Activated T-cell treated with anti-CD3 and anti-CD28 coated beads, Interleukin-2, amount 50 U/mL, for 48 hours (primary cell): ENCODE data around the gene TMEM87B.
"Not testable (repeated sequence)": the region's sequence is repeated elsewhere in the genome, so short reads cannot be mapped to it uniquely, and the experiment has no call there.

ENCODE experiments used
- DNase-seq, 2 experiments: peaks; one replicate each; pipeline ENCODE4 v3.0.0-alpha.2; 2020

TMEM87B gene

DNA sequence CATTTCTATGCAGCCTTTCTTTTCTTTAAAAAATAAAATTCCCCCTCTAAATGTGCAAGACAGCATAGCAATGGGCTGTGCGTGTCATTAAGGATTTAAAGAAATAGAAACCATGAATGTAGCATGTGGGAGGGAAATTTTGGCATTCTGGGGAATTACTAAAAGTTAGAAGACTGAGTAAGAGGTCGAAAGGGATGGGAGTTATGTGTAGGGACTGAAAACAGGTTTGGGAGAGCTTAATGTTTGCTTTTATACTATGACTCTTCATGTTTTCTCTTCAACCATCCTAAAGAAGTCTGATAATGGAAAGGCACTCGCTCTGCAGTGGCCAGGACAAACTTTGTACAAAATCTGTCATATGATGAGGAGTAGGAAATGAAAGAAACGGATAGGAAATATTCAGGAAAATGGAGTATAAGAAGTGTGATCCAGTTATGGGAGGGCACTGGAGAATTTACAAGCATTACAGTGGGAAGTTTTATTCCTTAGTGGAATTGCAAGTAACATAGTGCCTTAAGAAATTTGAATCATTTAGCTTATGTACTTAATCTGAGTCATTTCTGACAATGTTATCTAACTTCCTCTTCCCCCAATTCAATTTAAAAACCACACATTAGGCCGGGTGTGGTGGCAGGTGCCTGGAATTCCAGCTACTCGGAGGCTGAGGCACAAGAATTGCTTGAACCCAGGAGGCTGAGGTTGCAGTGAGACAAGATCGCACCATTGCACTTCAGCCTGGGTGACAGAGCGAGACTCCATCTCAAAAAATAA lies 20.6 kb downstream of the TMEM87B start:
- DNase-seq = no peak

DNA sequence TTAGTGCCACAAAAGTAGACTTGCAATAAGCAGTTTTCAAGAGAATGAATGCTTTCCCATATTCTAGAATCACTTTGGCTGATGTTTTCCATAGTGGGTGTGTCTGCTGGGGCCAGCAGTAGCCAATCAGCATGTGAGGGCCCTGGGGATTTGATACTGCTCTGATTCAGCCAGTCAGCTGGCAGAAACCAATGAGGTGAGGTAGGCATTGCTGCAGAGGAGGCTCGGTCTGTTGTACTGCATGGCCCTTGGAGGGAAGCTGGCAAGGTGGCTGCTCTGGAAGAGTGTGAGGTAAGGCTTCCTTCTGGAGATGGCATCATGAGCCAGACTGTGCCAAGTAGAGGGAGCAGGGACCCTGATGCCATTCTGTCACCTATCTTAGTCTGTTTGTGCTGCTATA lies 22.7 kb downstream of the TMEM87B start:
- DNase-seq = no peak

DNA sequence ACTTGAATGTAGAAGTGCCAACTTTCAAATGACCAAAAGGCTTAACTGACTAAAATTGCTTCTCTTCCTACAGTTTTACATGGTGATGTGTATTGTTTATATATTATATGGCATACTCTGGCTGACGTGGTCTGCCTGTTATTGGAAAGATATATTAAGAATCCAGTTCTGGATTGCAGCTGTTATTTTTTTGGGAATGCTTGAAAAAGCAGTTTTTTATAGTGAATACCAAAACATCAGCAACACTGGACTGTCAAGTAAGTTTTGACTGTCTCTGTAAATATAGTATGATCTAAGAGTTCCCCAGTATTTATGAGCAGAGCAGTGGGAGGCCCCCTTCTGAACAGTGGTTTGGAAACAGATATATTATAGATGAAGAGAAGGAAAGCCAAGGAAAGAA lies 26.2 kb downstream of the TMEM87B start:
- DNase-seq = no peak

DNA sequence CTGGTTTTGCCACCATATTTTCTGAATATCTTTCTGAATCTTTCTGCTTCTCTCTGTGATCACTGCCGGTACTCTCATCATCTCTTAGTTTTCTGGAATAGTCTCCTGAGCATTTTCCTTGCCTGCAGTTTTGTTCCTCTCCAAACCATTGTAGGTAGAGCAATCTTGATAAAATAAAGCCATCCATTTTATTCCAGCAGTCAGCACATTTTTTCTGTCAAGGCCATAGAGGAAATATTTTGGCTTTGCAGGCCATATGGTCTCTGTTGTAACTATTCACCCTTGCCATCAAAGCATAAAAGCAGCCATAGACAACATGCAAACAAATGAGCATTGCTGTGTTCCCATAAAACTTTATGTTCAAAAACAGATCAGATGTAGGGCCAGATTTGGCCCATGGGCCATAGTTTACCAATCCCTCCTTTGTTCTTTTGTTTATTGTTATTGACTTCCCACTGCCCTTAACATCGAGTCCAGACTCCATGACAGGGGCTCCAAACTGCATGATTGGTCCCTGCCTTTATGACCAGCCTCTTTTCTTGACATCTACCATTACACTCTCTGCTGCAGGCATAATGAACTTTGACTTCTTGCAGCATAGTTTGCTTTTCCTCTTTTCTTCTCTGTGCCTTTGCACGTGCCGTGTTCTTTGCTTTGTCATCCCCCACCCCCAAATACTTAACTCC lies 29.8 kb downstream of the TMEM87B start:
- no peak for DNase-seq

DNA sequence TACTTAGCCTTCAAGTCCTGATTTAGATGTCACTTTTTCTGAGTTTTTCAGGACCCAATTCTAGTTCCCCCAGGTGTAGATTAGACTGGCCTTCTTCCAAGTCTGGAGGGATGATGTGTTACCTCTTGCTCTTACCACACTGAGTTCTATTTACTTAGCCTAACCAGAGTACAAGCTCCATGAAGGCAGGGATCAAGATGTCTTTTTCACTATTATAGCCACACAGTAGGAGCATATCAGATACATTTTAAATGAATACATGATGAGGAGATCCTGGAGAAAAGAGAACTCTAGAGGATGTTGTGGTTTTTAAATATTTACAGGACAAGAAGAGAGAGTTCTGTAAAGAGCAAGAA lies 30.3 kb downstream of the TMEM87B start:
- DNase-seq = no peak

DNA sequence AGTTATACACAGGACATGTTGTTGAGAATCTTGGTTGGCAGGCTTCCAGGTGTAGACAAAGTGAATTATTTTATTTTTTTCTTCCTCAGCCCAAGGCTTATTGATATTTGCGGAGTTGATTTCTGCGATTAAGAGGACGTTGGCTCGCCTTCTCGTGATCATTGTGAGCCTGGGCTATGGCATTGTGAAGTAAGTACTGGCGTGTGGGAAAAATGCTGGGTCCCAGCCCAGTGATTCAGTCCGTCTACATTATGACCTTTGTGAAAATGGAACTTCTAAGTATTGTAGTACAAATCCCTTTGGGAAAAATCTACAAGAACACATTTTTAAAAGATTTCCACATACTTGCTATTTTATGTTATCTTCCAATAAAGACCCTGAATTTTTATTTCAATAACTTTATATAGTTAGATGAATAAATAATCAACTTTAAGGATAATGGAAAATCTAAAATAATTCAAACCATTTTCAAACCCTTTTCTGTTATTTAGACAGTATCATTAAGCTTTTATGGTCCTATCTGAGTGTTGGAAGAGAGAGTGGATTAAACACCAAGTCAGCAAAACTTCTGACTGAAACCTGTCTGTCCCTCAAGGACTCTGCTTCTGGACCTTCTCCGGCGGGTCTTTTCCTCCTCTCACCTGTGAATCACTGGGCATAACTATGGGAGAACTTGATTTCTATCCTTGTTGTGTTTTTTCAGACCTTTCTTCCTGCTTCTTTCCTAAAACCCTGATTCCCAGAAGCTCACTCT lies 31.0 kb downstream of the TMEM87B start:
- DNase-seq = no peak

DNA sequence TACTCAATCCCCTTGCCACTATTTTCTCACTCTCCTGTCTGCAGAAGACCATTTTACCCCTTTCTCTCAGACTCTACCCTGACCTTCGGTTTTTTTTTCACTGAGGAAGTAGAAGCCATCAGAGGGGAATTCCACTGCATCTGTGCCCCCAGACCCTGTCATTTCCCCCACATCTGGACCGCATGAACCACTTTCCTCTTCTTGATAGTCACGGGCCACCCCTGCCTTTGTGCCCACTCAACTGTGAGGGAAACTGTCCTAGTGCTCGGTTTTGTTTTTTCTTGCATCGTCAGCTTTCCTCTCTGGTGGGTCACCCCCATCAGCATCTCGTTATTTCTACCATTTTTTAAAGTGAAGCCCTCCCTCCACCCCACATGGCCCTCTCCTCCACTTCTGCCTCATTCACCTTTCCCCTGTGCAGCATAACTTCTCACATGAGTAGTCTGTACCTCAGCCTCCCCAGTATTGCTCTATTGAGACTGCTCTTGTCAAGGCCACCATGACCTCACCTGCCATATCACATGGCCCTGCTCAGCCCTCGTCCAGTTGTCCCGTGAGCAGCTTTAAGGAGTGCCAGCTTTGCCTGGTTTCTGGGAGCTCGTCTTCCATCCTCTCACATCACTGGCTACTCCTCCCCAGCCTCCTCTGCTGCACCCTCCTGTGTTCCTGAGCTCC lies 32.4 kb downstream of the TMEM87B start:
- no peak for DNase-seq

DNA sequence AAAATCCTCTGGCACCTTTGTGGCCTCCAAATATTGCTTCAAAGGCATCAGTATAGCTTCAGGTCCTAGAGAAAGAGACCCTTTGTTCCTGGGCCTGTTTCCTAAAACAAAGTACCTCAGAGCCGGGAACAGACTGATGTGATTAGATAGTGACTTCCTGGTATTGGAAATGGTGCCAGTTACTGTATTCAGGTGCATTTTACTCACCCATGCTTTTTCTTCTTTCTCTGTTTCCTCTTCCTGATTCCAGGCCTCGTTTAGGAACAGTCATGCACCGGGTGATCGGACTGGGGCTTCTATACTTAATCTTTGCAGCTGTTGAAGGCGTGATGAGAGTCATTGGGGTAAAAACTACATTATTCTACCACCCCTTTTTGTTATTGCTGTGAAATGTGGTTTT lies 34.3 kb downstream of the TMEM87B start:
- no peak for DNase-seq

DNA sequence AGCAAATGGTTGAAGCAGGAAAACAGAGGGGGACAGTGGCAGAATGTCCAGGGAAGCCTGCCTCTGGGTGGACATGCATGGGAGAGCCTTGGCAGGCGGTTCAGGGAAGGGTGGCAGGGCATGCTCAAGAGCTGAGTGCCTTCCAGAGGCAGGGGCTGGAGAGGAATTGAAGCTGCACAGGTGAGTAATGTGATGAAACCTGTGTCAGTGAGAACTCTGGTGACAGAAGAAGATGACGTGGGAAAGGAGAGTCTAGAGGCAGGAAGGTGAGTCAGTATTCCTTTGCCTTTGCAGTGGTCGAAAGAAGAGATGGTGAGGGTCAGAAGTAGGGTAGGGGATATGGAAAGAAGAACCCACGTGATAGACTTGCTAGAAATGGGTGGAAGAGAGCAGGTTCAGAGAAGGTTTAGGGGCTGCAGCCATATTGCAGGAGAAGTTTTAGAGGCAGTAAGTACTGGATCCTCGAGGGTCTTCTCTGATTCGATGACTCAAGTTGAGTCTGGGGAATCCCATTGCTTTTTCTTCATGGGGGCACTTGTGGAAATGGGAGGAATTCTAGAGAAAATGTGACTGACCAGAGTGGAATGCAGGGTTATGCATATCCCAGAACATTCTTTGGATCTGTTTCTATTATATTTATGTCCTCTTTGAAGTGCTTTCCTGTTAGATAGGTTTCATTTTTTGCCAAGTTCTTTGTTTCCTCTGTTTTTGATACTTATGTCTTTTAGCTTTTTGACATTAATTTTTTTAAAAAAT lies 37.4 kb downstream of the TMEM87B start:
- no peak for DNase-seq

DNA sequence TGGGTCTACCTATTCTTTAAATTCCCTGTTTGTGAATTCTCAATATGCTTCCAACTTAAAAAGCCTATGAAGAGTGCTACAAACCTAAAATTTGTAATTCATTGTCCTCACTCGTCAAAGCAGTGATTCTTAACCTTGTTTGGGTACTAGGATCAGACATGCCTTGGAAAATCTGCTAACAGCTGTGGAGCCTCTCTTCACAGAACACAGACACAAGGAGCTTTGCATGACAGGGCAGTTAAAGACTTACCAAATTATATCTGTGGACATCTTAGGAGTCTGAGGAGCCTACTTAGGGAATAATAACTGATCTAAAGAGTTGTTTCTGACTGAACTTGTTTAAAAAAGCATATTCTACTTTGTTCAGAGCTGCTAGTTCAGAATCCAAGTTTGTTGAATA lies 38.1 kb downstream of the TMEM87B start:
- DNase-seq = no peak

DNA sequence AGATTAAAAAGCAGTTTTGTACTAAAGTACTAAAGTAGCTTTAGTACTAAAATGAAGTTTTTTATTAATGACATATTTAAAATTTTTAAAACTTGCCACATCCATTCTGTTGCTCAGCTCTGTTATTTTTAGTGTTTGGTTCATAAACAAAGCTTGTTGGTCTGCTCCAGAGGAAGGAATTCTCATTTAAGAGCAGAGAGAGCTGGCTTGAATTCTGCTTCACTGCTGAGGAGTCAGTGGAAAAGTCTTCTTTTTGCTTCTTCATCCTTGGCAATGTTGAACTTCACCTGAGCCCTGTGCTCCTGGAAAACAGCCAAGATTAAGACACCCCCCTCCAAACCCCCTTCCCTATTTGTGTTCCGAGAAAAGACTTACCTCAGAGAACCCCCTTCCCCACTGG lies 40.6 kb downstream of the TMEM87B start:
- DNase-seq = no peak

DNA sequence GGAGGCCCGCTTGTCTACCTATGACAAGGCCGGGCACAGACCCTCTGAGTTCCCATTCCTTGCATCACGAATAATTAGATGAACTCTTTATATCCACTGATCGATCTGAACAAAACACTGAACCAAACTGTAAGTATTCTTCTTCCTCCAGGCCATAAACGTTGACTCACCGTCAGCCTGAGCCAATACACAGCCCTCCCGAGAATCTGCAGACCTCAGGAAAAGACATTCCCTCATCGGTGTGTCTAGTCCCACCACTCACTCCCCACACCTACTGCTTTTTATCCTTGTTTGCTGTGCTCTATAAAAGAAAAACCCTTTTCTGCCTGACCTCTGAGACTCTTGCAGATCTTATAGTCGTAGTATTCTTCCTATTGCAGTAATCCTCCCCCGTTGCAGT lies 41.0 kb downstream of the TMEM87B start:
- DNase-seq = no peak

DNA sequence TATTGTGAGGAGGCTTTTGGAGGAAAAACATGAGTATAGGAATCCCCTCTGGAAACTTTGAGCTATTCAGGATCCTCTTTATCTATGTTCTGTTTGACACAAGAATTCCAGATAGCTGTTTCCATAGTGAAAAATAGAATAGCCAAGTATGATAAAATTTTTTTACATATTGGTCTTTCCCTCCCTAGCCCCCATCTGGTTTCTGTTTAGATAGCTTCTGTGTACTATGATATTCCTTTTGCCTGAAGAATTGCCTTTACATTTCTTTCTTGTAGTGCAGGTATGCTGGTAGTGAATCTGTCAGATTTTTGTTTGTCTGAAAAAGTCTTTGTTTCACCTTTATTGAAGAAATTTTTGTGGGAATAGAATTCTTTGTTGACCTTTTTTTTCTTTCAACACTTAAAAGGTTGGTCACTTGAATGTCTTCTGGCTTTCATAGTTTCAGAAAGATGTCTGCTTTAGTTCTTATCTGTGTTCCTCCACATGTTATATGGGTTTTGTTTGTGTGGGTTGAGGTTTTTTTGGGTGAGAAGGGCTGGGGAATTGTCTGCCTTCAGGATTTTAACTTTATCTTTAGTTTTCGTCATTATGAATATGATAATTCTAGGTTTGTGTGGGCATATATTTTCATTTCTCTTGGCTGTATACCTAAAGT lies 53.2 kb downstream of the TMEM87B start:
- no peak for DNase-seq

DNA sequence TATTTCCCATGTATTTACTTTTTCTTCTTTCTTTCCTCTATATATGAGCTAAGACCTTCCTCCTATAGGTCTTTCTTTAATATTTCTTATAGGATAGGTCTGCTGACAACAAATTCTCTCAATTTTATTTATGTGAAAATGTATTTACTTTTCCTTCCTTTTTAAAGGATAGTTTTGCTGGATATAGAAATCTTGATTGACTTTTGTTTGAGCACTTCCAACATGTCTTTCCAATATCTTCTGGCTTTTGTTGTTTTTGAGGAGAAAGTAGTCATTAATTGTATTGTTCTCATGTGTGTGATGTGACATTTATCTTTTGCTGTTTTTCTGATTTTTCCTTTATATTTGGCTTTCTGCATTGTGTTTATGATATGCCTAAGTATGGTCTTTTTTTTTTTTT lies 54.2 kb downstream of the TMEM87B start:
- no peak for DNase-seq

DNA sequence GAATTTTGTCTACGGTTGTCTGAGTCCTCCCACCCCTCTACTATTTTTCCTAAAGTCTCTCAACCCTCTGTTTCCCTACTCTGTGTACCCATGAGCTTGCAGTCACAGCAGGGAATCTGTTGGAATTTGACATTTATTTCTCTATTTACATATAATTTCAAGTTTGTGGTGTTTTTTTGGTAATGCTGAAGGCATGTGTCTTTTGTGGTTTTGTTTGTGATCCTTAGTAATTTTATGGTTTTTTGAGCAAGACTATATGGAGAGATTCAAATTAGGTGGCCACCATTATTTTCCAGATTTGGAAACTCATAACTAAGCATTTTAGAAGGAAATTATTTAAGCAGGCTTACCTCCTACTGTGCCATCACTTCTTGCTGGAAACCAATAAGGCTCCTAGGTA lies 55.9 kb downstream of the TMEM87B start:
- no peak for DNase-seq

DNA sequence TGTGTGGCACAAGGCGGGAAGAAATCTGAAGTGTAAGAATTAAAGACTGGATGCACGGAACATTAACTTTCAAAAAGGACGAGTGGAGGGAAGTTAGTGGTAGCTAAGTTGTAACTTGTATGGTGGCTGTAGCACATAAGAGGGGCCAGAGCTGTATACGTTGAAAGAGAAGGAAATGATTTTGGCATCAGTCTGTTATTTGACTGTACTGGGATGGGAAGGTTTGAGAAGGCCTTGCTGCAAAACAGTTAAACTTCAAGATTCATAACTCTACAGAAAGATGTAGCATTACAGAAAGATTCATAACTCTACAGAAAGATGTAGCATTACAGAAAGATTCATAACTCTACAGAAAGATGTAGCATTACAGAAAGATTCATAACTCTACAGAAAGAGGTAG lies 58.3 kb downstream of the TMEM87B start:
- DNase-seq = not testable (repeated sequence)

DNA sequence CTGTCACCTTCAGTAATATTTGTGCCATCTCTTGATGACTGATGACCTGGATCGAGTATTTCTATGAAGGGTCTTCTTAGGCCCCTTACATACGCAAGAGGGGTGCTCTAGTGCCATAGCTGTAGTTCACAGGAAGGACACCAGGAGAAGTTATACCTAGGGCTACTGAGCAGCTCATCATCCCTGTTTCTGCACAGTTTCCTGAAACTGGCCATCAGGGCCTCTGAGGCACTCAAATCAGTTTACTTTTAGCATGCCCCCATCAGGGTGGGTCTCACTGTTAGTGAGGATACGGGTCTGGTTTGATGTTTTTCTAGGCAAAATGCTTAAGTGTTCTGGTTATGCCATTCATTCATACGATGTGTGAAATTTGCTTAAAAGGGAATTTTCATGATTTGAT lies 63.1 kb downstream of the TMEM87B start:
- DNase-seq = no peak

DNA sequence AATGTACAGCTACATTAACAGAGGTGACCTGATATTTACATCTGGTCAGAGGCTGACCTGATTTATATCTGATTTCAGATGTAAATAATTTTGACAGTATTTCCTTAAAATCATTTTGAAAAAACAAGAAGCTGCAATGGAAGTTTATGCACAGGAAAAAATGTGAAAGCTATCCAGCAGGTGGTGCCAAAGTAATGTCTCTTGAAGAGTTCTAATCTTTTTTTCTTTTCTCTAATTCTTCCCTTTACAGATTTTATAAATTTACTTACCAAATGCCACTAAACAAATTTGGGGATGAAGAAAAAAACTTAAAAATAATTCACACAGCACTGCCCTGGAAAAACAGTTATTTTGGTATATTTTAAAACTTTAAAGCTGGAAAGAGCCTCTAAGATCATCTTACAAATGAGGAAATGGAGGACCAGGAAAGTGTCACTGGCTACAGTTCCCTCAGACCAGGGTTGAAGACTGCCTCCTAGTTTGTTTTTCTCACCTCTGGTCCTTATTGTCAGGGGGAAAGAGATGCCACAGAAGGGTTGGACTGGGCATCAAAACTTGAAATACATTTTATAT lies 66.7 kb downstream of the TMEM87B start:
- no peak for DNase-seq

DNA sequence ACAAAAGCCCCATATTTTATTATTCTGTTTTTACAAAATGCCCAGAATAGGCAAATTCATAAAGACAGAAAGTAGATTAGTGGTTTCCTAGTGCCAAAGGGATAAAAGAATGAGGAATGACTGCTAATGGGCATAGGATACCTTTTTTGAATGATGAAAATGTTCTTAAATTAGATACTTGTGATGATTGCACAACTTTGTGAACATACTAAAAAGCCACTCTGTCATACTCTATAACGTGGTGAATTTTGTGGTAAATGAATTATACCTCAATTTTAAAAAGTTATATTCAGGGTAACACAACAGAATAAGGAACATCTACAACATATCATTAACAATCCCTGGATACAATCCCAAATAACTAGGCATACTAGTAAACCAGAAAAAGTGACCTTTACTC lies 74.0 kb downstream of the TMEM87B start:
- no peak for DNase-seq

DNA sequence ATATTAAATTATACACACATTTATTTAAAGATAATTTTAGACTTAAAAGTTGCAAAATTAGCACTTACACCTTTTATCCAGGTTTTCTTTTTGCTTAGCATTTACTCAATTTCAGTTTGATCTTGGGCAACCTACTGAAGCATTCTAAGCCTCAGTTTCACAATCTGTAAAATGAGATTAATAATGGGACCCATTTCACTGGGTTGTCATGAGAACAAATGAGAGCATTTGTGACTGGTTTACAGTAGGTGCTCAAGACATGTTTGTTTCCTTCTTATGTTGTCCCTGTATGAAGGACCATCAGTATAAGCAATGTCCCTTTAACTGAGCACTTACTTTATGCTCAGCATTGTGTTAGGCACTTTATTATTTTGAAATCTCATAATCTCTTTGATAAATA lies 78.3 kb downstream of the TMEM87B start:
- no peak for DNase-seq

DNA sequence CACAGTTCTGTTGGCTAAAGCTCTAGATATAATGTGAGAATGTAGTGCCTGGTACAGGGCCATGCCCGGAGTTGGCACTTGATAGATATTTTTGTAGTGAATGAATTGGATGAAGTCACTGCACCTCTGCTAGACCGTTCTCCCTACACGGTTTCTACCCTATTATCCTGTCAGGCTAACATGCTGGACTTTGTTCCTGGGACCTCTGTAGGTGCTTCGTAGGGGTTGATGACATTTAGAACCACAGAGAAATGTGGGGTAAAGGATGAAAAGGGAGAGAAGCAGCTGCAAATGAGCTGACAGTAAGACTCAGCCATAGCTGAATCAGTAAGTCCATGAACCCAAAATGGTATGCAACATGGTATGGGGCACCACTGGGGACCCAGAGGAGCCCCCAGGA lies 79.1 kb downstream of the TMEM87B start:
- no peak for DNase-seq

DNA sequence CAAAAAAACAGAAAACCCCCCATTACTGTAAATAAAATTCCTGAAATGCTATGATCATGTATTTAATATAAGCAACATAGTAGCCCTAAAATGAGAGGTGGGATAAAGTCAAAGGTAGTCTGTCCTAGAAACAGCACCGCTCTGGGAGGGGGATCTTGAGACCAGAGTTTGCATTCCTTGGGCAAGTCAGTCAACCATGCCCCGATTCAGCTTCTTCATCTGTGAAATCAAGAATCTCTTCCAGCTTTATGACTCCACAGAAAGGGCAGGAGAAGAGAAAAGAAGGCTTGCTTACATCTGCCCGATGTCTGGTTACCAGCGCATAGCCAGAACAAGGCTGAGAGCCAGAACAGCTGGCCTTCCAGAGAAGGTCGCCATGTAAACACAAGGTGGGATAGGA lies 81.0 kb downstream of the TMEM87B start:
- DNase-seq = no peak
